B cell (primary cell): Measurements from ENCODE around the gene PGF. TPM values are rescaled to one million over a fixed set of nuclear protein-coding genes. Genes with fewer than 3 reads are reported as not detected.

Source experiments
- ATAC-seq: fragments of 200-7000 bp; cut with Tn5 transposase; one replicate; pipeline ENCODE4 v1.10.0; 2021; ENCODE audit warnings: low read depth, mild to moderate bottlenecking, moderate number of reproducible peaks, moderate library complexity
- CTCF ChIA-PET: fragments of 350-600 bp; sonication (Branson Sonifier 250); formaldehyde crosslinking; loops from one replicate; lab custom pipeline; 2021; ENCODE audit warnings: antibody characterized with exemption, inconsistent platforms; lab: Charles Lee
- POLR2A ChIA-PET: fragments of 350-600 bp; sonication (Branson Sonifier 250); formaldehyde crosslinking; loops from one replicate; lab custom pipeline; 2021; ENCODE audit warnings: antibody characterized with exemption; lab: Charles Lee
- DNase-seq: peaks from one replicate; pipeline ENCODE4 v3.0.0; 2013
- H2AFZ ChIP-seq: 2 replicates; pipeline ENCODE4 v1.6.1; 2012; ENCODE audit warnings: mild to moderate bottlenecking, low read depth, low read length; ENCODE audit not compliant: insufficient read depth, poor library complexity, severe bottlenecking
- H3K27ac ChIP-seq, 2 donors: 1 replicate in 1 of 2; 2 replicates in 1 of 2; pipeline ENCODE4 v1.5.1; 2012 to 2013; ENCODE audit warnings: low read length in 2 of 2, mild to moderate bottlenecking in 2 of 2, moderate library complexity in 1 of 2
- H3K27me3 ChIP-seq, 4 experiments: fragments of 200-600 bp in 1 of 4; sonication (generic) in 1 of 4; replicated peaks in 1 of 4; 1 replicate in 2 of 4; 2 replicates in 2 of 4; pipeline versions ENCODE4 v1.6.1 to v1.7.0; 2013 to 2016; ENCODE audit warnings: low read length in 3 of 4, mild to moderate bottlenecking in 2 of 4, mixed read lengths in 1 of 4, moderate library complexity in 1 of 4; ENCODE audit not compliant: insufficient read depth in 4 of 4, control insufficient read depth in 3 of 4; ENCODE audit errors: control extremely low read depth in 1 of 4
- H3K36me3 ChIP-seq, 2 experiments: replicated peaks in 1 of 2; 1 replicate in 1 of 2; 2 replicates in 1 of 2; pipeline versions ENCODE4 v1.6.1 to v1.7.1; 2013; ENCODE audit warnings: low read length in 1 of 2; ENCODE audit not compliant: insufficient read depth in 2 of 2, control insufficient read depth in 1 of 2; ENCODE audit errors: control extremely low read depth in 1 of 2, extremely low read depth in 1 of 2
- H3K4me1 ChIP-seq, 2 donors: fragments of 200-600 bp in 1 of 2; sonication (generic) in 1 of 2; 1 replicate in 1 of 2; 2 replicates in 1 of 2; pipeline versions ENCODE4 v1.5.1 to v1.6.1; 2013 to 2017; ENCODE audit warnings: low read length in 2 of 2; ENCODE audit not compliant: control insufficient read depth in 2 of 2, insufficient read depth in 2 of 2
- H3K4me2 ChIP-seq: replicated peaks from 2 replicates; pipeline ENCODE3; 2012; ENCODE audit warnings: mild to moderate bottlenecking, low read depth, low read length; ENCODE audit not compliant: poor library complexity, severe bottlenecking
- H3K4me3 ChIP-seq, 5 experiments: fragments of 200-600 bp in 1 of 5; sonication (generic) in 1 of 5; 1 replicate in 3 of 5; 2 replicates in 2 of 5; pipeline versions ENCODE4 v1.5.1 to v1.7.0; 2011 to 2016; ENCODE audit warnings: low read length in 4 of 5, mild to moderate bottlenecking in 4 of 5, low read depth in 2 of 5, control low read depth in 1 of 5, moderate library complexity in 1 of 5; ENCODE audit not compliant: insufficient read depth in 1 of 5; ENCODE audit errors: control extremely low read depth in 1 of 5, extremely low read depth in 1 of 5
- H3K79me2 ChIP-seq: fragments of 200-600 bp; sonication (generic); one replicate; pipeline ENCODE4 v1.6.0; 2016; ENCODE audit warnings: low read length; ENCODE audit not compliant: control insufficient read depth, insufficient read depth
- H3K9ac ChIP-seq: fragments of 200-600 bp; sonication (generic); 2 replicates; pipeline ENCODE4 v1.6.1; 2017; ENCODE audit warnings: mild to moderate bottlenecking, low read length, moderate library complexity
- H3K9me3 ChIP-seq, 3 donors: one replicate each; pipeline versions ENCODE4 v1.6.1 to v1.7.1; 2013; ENCODE audit warnings: low read length in 2 of 3; ENCODE audit not compliant: control insufficient read depth in 2 of 3, insufficient read depth in 1 of 3; ENCODE audit errors: control extremely low read depth in 1 of 3
- H4K20me1 ChIP-seq: 2 replicates; pipeline ENCODE4 v1.6.0; 2012; ENCODE audit warnings: mild to moderate bottlenecking, low read length; ENCODE audit not compliant: insufficient read depth, control insufficient read depth, poor library complexity, severe bottlenecking
- H3K27ac Mint-ChIP-seq: one replicate; pipeline ENCODE4 v1.8.0; 2021; ENCODE audit warnings: mixed read lengths
- H3K27me3 Mint-ChIP-seq: one replicate; pipeline ENCODE4 v1.8.0; 2021; ENCODE audit warnings: mixed read lengths
- H3K4me1 Mint-ChIP-seq: one replicate; pipeline ENCODE4 v1.8.0; 2021; ENCODE audit warnings: mixed read lengths
- H3K4me3 Mint-ChIP-seq: one replicate; pipeline ENCODE4 v1.8.0; 2021; ENCODE audit warnings: mixed read lengths
- H3K9me3 Mint-ChIP-seq: one replicate; pipeline ENCODE4 v1.8.0; 2022; ENCODE audit warnings: mixed read lengths; ENCODE audit not compliant: insufficient read depth
- EZH2 ChIP-seq: IDR thresholded peaks from 2 replicates; pipeline ENCODE4 v1.6.1; 2012; ENCODE audit warnings: borderline replicate concordance, low read depth, mild to moderate bottlenecking, moderate library complexity, low read length; ENCODE audit not compliant: insufficient read depth, poor library complexity, severe bottlenecking
- WGBS: methylation state at CpG from one replicate; pipeline ENCODE4 v1.1.5; 2013; ENCODE audit warnings: missing lambda C conversion rate; ENCODE audit not compliant: insufficient coverage; 5-methylcytosine and 5-hydroxymethylcytosine counted together
- intact Hi-C: fragments of 100-400 bp; cut with micrococcal nuclease; formaldehyde crosslinking; loops from one replicate; pipeline ENCODE4 v1.10.0; 2022
- polyA plus RNA-seq: library from polyadenylated mRNA; depleted of rRNA; stranded (reverse); fragments of >200 nt; gene quantifications from 2 replicates; pipeline ENCODE4 v1.2.3, GENCODE V29; 2012
- total RNA-seq, 2 donors: library from RNA; stranded (reverse); fragments of 120-200 nt in 1 of 2; gene quantifications; 1 replicate in 1 of 2; 2 replicates in 1 of 2; pipeline versions ENCODE4 v1.2.3 to v1.2.4, GENCODE V29; 2013 to 2022
- TF ChIP-seq, protein P1 (sequence below): fragments of 200-600 bp; IDR thresholded peaks from one replicate; pipeline ENCODE4 v1.8.0; 2022; ENCODE audit warnings: antibody characterized with exemption, mild to moderate bottlenecking

The PGF gene
- total and polyA plus RNA-seq, 2 donors (not counting 1 experiment from before 2014, with no cell fraction given): 0.07 to 0.47 TPM

DNA sequence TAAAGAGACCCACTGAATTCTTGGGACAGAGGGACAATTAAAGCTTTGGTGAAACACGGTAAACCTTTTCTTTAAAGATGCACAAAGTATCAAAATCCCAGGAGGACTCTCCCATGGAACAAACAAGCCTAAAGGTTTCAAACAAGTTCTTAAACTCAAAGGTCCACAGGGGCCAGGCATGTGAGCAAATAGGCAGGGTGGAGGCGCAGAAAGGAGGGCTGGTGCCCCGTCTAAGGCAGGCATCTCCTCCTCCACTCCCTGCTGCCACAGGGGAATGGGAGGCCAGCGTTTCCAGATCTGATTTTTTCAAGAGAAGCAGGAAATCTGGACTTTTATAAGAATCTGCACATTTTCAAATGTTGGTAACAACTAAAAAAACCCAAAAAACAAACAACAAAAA is 40.0 kb downstream of the PGF start:
- no peak for ATAC-seq
- H3K9me3 ChIP-seq: no peaks in the 10 kb centered on the region
- intact Hi-C loops: no loop called here
- no peak overlapping the region for H3K9ac ChIP-seq
- H3K27ac ChIP-seq: no peak overlapping the region
- no peaks in the 10 kb centered on the region for H4K20me1 ChIP-seq
- no peaks in the 10 kb centered on the region for H3K79me2 ChIP-seq
- H3K4me2 ChIP-seq: no peak overlapping the region
- ChIA-PET CTCF (interaction anchor here (0.9 to 1.9 kb wide), 3 partner anchors 54 to 174 kb away, joined by 4 to 5 read pairs (median 4); no protein-coding TSS in a partner anchor), POLR2A (no interaction called here)
- no peak overlapping the region for H3K4me3 Mint-ChIP-seq
- no peaks in the 10 kb centered on the region for H3K4me1 ChIP-seq
- no peak for TF ChIP-seq EZH2
- TF ChIP-seq, protein P1, sequence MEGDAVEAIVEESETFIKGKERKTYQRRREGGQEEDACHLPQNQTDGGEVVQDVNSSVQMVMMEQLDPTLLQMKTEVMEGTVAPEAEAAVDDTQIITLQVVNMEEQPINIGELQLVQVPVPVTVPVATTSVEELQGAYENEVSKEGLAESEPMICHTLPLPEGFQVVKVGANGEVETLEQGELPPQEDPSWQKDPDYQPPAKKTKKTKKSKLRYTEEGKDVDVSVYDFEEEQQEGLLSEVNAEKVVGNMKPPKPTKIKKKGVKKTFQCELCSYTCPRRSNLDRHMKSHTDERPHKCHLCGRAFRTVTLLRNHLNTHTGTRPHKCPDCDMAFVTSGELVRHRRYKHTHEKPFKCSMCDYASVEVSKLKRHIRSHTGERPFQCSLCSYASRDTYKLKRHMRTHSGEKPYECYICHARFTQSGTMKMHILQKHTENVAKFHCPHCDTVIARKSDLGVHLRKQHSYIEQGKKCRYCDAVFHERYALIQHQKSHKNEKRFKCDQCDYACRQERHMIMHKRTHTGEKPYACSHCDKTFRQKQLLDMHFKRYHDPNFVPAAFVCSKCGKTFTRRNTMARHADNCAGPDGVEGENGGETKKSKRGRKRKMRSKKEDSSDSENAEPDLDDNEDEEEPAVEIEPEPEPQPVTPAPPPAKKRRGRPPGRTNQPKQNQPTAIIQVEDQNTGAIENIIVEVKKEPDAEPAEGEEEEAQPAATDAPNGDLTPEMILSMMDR: no peak
- no peaks in the 10 kb centered on the region for H3K27me3 Mint-ChIP-seq
- no peaks in the 10 kb centered on the region for H3K36me3 ChIP-seq
- no peak for DNase-seq
- no peak overlapping the region for H3K4me3 ChIP-seq
- no peak overlapping the region for H2AFZ ChIP-seq
- H3K4me1 Mint-ChIP-seq: no peaks in the 10 kb centered on the region
- WGBS: 100% methylated on average over 1 of the region's 4 CpGs
- no peak overlapping the region for H3K27ac Mint-ChIP-seq
- no peaks in the 10 kb centered on the region for H3K9me3 Mint-ChIP-seq
- no peaks in the 10 kb centered on the region for H3K27me3 ChIP-seq

DNA sequence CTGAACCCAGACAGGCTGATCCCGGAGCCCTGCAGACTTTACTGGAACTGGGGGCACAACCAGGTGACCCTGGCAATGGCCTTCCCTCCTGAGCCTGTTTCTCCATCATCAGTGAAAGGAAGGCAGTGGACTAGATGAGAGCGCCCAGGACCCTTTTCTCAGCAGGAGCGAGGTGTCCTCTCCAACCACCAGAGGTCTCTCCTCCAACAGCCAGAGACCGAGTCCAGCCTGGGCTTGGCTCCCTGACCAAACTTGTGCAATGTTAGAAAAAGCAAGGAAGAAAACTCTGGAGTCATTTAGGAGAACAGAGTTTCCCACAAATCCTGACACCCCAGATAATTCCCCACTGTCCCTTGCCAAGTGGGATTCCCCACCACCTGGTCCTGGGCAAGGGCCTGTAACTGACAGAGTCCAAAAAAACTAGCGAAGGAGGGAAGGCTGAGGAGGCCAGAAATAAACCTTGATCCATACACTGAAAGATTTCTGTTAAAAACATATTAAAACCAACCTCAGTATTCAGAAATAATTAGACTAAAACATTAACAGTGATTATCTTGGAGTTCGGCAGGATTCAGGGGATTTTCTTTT is 41.3 kb downstream of the PGF start:
- no peaks in the 10 kb centered on the region for H3K36me3 ChIP-seq
- CTCF ChIA-PET: no interaction called here
- Mint-ChIP-seq H3K27me3 (no peaks in the 10 kb centered on the region), H3K4me1 (no peaks in the 10 kb centered on the region), H3K9me3 (no peaks in the 10 kb centered on the region), H3K27ac (no peak overlapping the region), H3K4me3 (no peak overlapping the region)
- WGBS: 89% methylated on average over 2 of the region's 6 CpGs
- H3K27ac ChIP-seq: no peak overlapping the region
- H3K9me3 ChIP-seq: no peaks in the 10 kb centered on the region
- no peak overlapping the region for H2AFZ ChIP-seq
- intact Hi-C loops: no loop called here
- no peak overlapping the region for H3K9ac ChIP-seq
- no peak for DNase-seq
- H3K4me2 ChIP-seq: no peak overlapping the region
- ATAC-seq: no peak
- no peaks in the 10 kb centered on the region for H3K27me3 ChIP-seq
- H3K79me2 ChIP-seq: no peaks in the 10 kb centered on the region
- no peaks in the 10 kb centered on the region for H4K20me1 ChIP-seq
- no peak overlapping the region for H3K4me3 ChIP-seq
- POLR2A ChIA-PET: no interaction called here
- H3K4me1 ChIP-seq: no peaks in the 10 kb centered on the region
- TF ChIP-seq, protein P1: peak; percentile 34
- TF ChIP-seq EZH2: no peak
